GM23338 (cell line): ENCODE measurements around the gene MTHFD1L. TPM values are rescaled to one million over a fixed set of nuclear protein-coding genes. Genes with fewer than 3 reads are reported as not detected.

ENCODE experiments used
- ATAC-seq: fragments of 200-7000 bp; cut with Tn5 transposase; 3 replicates; pipeline ENCODE4 v1.9.1; 2020
- DNase-seq: peaks from one replicate; pipeline ENCODE4 v3.0.0-alpha.2; 2015; ENCODE audit warnings: low spot score
- H2AFZ ChIP-seq: fragments of 200-600 bp; sonication (generic); 2 replicates; pipeline ENCODE4 v1.8.0; 2016; ENCODE audit warnings: antibody characterized with exemption, mild to moderate bottlenecking, moderate library complexity
- H3F3A ChIP-seq: fragments of 200-600 bp; sonication (generic); replicated peaks from 2 replicates; pipeline ENCODE4 v1.8.0; 2017; ENCODE audit warnings: antibody characterized with exemption, mixed run types, low read depth
- H3K27ac ChIP-seq: fragments of 200-600 bp; sonication (generic); 2 replicates; pipeline ENCODE4 v1.6.1; 2016; ENCODE audit warnings: low read depth
- H3K27me3 ChIP-seq: fragments of 200-600 bp; sonication (generic); 2 replicates; pipeline ENCODE4 v1.8.0; 2016; ENCODE audit warnings: mild to moderate bottlenecking, mixed run types, moderate library complexity; ENCODE audit not compliant: insufficient read depth
- H3K36me3 ChIP-seq: fragments of 200-600 bp; sonication (generic); 2 replicates; pipeline ENCODE4 v1.8.0; 2016; ENCODE audit warnings: mild to moderate bottlenecking; ENCODE audit not compliant: insufficient read depth
- H3K4me1 ChIP-seq: fragments of 200-600 bp; sonication (generic); 2 replicates; pipeline ENCODE4 v1.8.0; 2016; ENCODE audit warnings: mild to moderate bottlenecking, moderate library complexity; ENCODE audit not compliant: insufficient read depth
- H3K4me2 ChIP-seq: fragments of 200-600 bp; sonication (generic); 2 replicates; pipeline ENCODE4 v1.7.1; 2017; ENCODE audit warnings: mixed run types
- H3K4me3 ChIP-seq: fragments of 200-600 bp; sonication (generic); 2 replicates; pipeline ENCODE4 v1.6.1; 2016; ENCODE audit warnings: mixed run types
- H3K79me2 ChIP-seq: fragments of 200-600 bp; sonication (generic); replicated peaks from 2 replicates; pipeline ENCODE4 v1.8.0; 2017; ENCODE audit warnings: mild to moderate bottlenecking; ENCODE audit not compliant: insufficient read depth
- H3K9me2 ChIP-seq: fragments of 200-600 bp; sonication (generic); 2 replicates; pipeline ENCODE4 v1.8.0; 2017; ENCODE audit not compliant: insufficient read depth
- H4K20me1 ChIP-seq: fragments of 200-600 bp; sonication (generic); replicated peaks from 2 replicates; pipeline ENCODE4 v1.8.0; 2017; ENCODE audit warnings: mild to moderate bottlenecking; ENCODE audit not compliant: insufficient read depth
- H3K27ac Mint-ChIP-seq: 2 replicates; pipeline ENCODE4 v1.8.0; 2020; ENCODE audit warnings: inconsistent platforms, mild to moderate bottlenecking, moderate library complexity, mixed read lengths
- H3K27me3 Mint-ChIP-seq: 3 replicates; pipeline ENCODE4 v1.8.0; 2022; ENCODE audit warnings: low read depth, mild to moderate bottlenecking, moderate library complexity, mixed read lengths, inconsistent platforms; ENCODE audit not compliant: insufficient read depth, poor library complexity
- H3K36me3 Mint-ChIP-seq: 3 replicates; pipeline ENCODE4 v1.8.0; 2021; ENCODE audit warnings: low read depth, mild to moderate bottlenecking, inconsistent platforms, moderate library complexity, mixed read lengths
- H3K4me1 Mint-ChIP-seq: 3 replicates; pipeline ENCODE4 v1.8.0; 2020; ENCODE audit warnings: mild to moderate bottlenecking, inconsistent platforms, mixed read lengths
- H3K4me3 Mint-ChIP-seq: 3 replicates; pipeline ENCODE4 v1.8.0; 2021; ENCODE audit warnings: moderate library complexity, mild to moderate bottlenecking, inconsistent platforms, mixed read lengths
- H3K9me3 Mint-ChIP-seq: 3 replicates; pipeline ENCODE4 v1.8.0; 2020; ENCODE audit warnings: moderate library complexity, mild to moderate bottlenecking, inconsistent platforms, mixed read lengths
- EZH2 ChIP-seq: fragments of 200-600 bp; sonication (generic); IDR thresholded peaks from one replicate; pipeline ENCODE4 v1.8.0; 2017; ENCODE audit warnings: antibody characterized with exemption, mild to moderate bottlenecking, low read depth; ENCODE audit not compliant: unreplicated experiment
- EZH2phosphoT487 ChIP-seq: fragments of 200-600 bp; sonication (generic); IDR thresholded peaks from one replicate; pipeline ENCODE4 v1.8.1; 2018; ENCODE audit warnings: antibody characterized with exemption; ENCODE audit not compliant: unreplicated experiment
- JUNB ChIP-seq: IDR thresholded peaks from one replicate; pipeline ENCODE4 v1.6.1; 2016; ENCODE audit warnings: antibody characterized with exemption; ENCODE audit not compliant: unreplicated experiment
- NANOG ChIP-seq: IDR thresholded peaks from 2 replicates; pipeline ENCODE4 v1.6.1; 2016; ENCODE audit warnings: antibody characterized with exemption, borderline replicate concordance
- POLR2AphosphoS5 ChIP-seq: IDR thresholded peaks from 2 replicates; pipeline ENCODE4 v1.6.1; 2016; ENCODE audit warnings: antibody characterized with exemption, low read depth
- REST ChIP-seq: IDR thresholded peaks from one replicate; pipeline ENCODE4 v1.6.1; 2018; ENCODE audit warnings: antibody characterized with exemption; ENCODE audit not compliant: unreplicated experiment
- STAT1 ChIP-seq: IDR thresholded peaks from one replicate; pipeline ENCODE4 v1.6.1; 2016; ENCODE audit warnings: antibody characterized with exemption; ENCODE audit not compliant: unreplicated experiment
- ZNF114 ChIP-seq: fragments of 250-450 bp; sonication (Bioruptor Pico); IDR thresholded peaks from 2 replicates; pipeline ENCODE4 v1.5.0; 2020; ENCODE audit warnings: mild to moderate bottlenecking, moderate library complexity
- ZNF331 ChIP-seq: fragments of 250-450 bp; sonication (Bioruptor Pico); IDR thresholded peaks from 2 replicates; pipeline ENCODE4 v1.5.0; 2020; ENCODE audit warnings: low read depth, mild to moderate bottlenecking, moderate library complexity
- ZNF462 ChIP-seq: fragments of 250-450 bp; sonication (Bioruptor Pico); IDR thresholded peaks from 2 replicates; pipeline ENCODE4 v1.5.0; 2020; ENCODE audit warnings: mild to moderate bottlenecking, moderate library complexity
- polyA plus RNA-seq: library from polyadenylated mRNA; unstranded; fragments of >200 nt; fragmentation: Nextera tagmentation; extraction: Ambion mirVana; gene quantifications from 2 replicates; pipeline ENCODE4 v1.2.1, GENCODE V29; 2016
- total RNA-seq: library from RNA; depleted of rRNA; stranded (reverse); fragments of >200 nt; shearing (Covaris generic); gene quantifications from 2 replicates; pipeline ENCODE4 v1.2.3, GENCODE V29; 2014
- TF ChIP-seq, protein P1 (sequence below), 2 experiments: fragments of 200-600 bp in 1 of 2; sonication (generic) in 1 of 2; conservative IDR thresholded peaks; 2 replicates each; pipeline versions ENCODE4 v1.5.1 to v1.6.1; 2016 to 2017; ENCODE audit warnings: antibody characterized with exemption in 2 of 2, low read depth in 2 of 2, mild to moderate bottlenecking in 2 of 2, moderate library complexity in 1 of 2

Gene MTHFD1L
- total and polyA plus RNA-seq, 2 experiments from 2014 or later: 53.2 to 66.8 TPM

DNA sequence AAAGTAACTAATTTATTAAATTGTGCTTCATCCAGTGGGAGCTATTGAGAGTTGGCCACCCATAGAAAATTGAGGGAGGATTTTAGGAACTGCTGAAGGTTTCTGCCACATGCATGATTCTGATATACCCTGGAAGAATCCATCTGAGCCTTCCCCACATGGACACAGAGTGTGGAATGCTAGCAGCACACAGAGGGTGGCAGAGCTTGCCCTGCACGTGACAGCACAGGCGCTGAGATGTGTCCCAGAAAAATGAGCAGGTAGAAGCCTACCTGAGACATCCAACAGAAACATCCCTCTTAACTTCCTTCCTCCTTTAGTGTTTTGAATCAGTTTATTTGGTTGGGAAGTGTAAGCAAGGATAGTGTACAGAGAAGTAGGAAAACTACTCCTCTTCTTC is 96.9 kb downstream of the MTHFD1L start:
- no peaks in the 10 kb centered on the region for H3F3A ChIP-seq
- ATAC-seq (no peak), DNase-seq (no peak)
- no peak overlapping the region for H3K4me3 ChIP-seq
- Mint-ChIP-seq H3K27me3 (no peaks in the 10 kb centered on the region), H3K9me3 (no peaks in the 10 kb centered on the region), H3K27ac (no peak overlapping the region), H3K36me3 (peaks cover 51% of the 10 kb centered on the region), H3K4me3 (no peak overlapping the region), H3K4me1 (no peaks in the 10 kb centered on the region; the same call in 2 of the 3 replicates)
- H3K27ac ChIP-seq: no peak overlapping the region
- no peaks in the 10 kb centered on the region for H3K27me3 ChIP-seq
- no peak for TF ChIP-seq ZNF462 (CRISPR knock-in tag)
- no peak for TF ChIP-seq EZH2
- TF ChIP-seq, protein P1, sequence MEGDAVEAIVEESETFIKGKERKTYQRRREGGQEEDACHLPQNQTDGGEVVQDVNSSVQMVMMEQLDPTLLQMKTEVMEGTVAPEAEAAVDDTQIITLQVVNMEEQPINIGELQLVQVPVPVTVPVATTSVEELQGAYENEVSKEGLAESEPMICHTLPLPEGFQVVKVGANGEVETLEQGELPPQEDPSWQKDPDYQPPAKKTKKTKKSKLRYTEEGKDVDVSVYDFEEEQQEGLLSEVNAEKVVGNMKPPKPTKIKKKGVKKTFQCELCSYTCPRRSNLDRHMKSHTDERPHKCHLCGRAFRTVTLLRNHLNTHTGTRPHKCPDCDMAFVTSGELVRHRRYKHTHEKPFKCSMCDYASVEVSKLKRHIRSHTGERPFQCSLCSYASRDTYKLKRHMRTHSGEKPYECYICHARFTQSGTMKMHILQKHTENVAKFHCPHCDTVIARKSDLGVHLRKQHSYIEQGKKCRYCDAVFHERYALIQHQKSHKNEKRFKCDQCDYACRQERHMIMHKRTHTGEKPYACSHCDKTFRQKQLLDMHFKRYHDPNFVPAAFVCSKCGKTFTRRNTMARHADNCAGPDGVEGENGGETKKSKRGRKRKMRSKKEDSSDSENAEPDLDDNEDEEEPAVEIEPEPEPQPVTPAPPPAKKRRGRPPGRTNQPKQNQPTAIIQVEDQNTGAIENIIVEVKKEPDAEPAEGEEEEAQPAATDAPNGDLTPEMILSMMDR (conservative IDR thresholded peaks at IDR 0.05; ENCODE audit: low read depth in 2 of 2): no peak
- no peak for TF ChIP-seq STAT1
- no peak for TF ChIP-seq EZH2phosphoT487
- TF ChIP-seq ZNF331 (CRISPR knock-in tag): no peak
- no peak for TF ChIP-seq POLR2AphosphoS5
- no peak for TF ChIP-seq NANOG
- no peak for TF ChIP-seq JUNB
- no peak for TF ChIP-seq REST
- no peak for TF ChIP-seq ZNF114 (CRISPR knock-in tag)
- H3K79me2 ChIP-seq: no peaks in the 10 kb centered on the region
- no peaks in the 10 kb centered on the region for H3K9me2 ChIP-seq
- peaks cover 21% of the 10 kb centered on the region for H3K36me3 ChIP-seq
- no peak overlapping the region for H3K4me2 ChIP-seq
- H4K20me1 ChIP-seq: peaks cover 3% of the 10 kb centered on the region; the same call in 1 of the 2 replicates
- H3K4me1 ChIP-seq: no peaks in the 10 kb centered on the region
- H2AFZ ChIP-seq: no peak overlapping the region
